Hepatocyte (in vitro differentiated cells): ENCODE measurements around the gene KRT14.

Experiments used
- CTCF ChIP-seq: fragments of 200-600 bp; sonication (generic); IDR thresholded peaks from 2 replicates; pipeline ENCODE4 v1.5.1; 2016; ENCODE audit warnings: antibody characterized with exemption, mild to moderate bottlenecking; ENCODE audit not compliant: poor library complexity
- EZH2 ChIP-seq: fragments of 200-600 bp; sonication (generic); IDR thresholded peaks from 2 replicates; pipeline ENCODE4 v1.6.1; 2016; ENCODE audit warnings: antibody characterized with exemption, mild to moderate bottlenecking, borderline replicate concordance
- EZH2phosphoT487 ChIP-seq: fragments of 200-600 bp; sonication (generic); IDR thresholded peaks from one replicate; pipeline ENCODE4 v1.6.1; 2018; ENCODE audit warnings: antibody characterized with exemption, mild to moderate bottlenecking, low read depth, moderate library complexity; ENCODE audit not compliant: unreplicated experiment, severe bottlenecking

GRCh38 chr17:41556306-41556705 is 30.4 kb downstream of the KRT14 start:
- TF ChIP-seq CTCF (no peak), EZH2 (no peak), EZH2phosphoT487 (no peak)
